Measurements from ENCODE around the gene S100A13.

S100A13 gene

GRCh38 chr1:153627715-153628626, 666 bp upstream of the S100A13 start, which contains the start of gene S100A1:
Gene S100A1, plus strand, starts transcription at chr1:153628434. Its CDS starts 2,088 bp downstream, at chr1:153630522.
- no peak for DNase-seq (ENCODE audit: low read depth in 1 of 2, low spot score in 1 of 2)

GRCh38 chr1:153626477-153626903, 815 bp downstream of the S100A13 start:
- no peak for DNase-seq (ENCODE audit: low read depth in 1 of 2, low spot score in 1 of 2)

- DNase-seq (ENCODE audit: low read depth in 1 of 2, low spot score in 1 of 2): no peak
Measured at GRCh38 chr1:153624965-153625611, 2.2 kb downstream of the S100A13 start.

GRCh38 chr1:153623101-153623500, 4.2 kb downstream of the S100A13 start:
- no peak for DNase-seq (ENCODE audit: low read depth in 1 of 2, low spot score in 1 of 2)

- DNase-seq (ENCODE audit: low read depth in 1 of 2, low spot score in 1 of 2): no peak
Measured at GRCh38 chr1:153619171-153619570, 8.1 kb downstream of the S100A13 start.

- no peak for DNase-seq (ENCODE audit: low read depth in 1 of 2, low spot score in 1 of 2)
Measured at GRCh38 chr1:153617663-153618062, 9.6 kb downstream of the S100A13 start.

GRCh38 chr1:153616917-153617311, 10.4 kb downstream of the S100A13 start:
- no peak for DNase-seq (ENCODE audit: low read depth in 1 of 2, low spot score in 1 of 2)

GRCh38 chr1:153616144-153616916, 11.0 kb downstream of the S100A13 start, which contains the start of gene S100A14:
Gene S100A14, minus strand, starts transcription at chr1:153616325. Its CDS starts 467 bp downstream, at chr1:153615858.
- DNase-seq (ENCODE audit: low read depth in 1 of 2, low spot score in 1 of 2): no peak

- no peak for DNase-seq (ENCODE audit: low read depth in 1 of 2, low spot score in 1 of 2)
Measured at GRCh38 chr1:153615406-153615805, 11.9 kb downstream of the S100A13 start.

GRCh38 chr1:153614906-153615305, 12.4 kb downstream of the S100A13 start:
- no peak for DNase-seq (ENCODE audit: low read depth in 1 of 2, low spot score in 1 of 2)

GRCh38 chr1:153614189-153614900, 13.0 kb downstream of the S100A13 start:
- no peak for DNase-seq (ENCODE audit: low read depth in 1 of 2, low spot score in 1 of 2)

- no peak for DNase-seq (ENCODE audit: low read depth in 1 of 2, low spot score in 1 of 2)
Measured at GRCh38 chr1:153613406-153613805, 13.9 kb downstream of the S100A13 start.

GRCh38 chr1:153612755-153613331, 14.5 kb downstream of the S100A13 start, which contains the start of gene S100A16:
Gene S100A16, minus strand, starts transcription at chr1:153613137. Its CDS starts 4,986 bp downstream, at chr1:153608151.
- DNase-seq (ENCODE audit: low read depth in 1 of 2, low spot score in 1 of 2): no peak

GRCh38 chr1:153612111-153612754, 15.1 kb downstream of the S100A13 start:
- DNase-seq (ENCODE audit: low read depth in 1 of 2, low spot score in 1 of 2): no peak

GRCh38 chr1:153611356-153611755, 15.9 kb downstream of the S100A13 start:
- DNase-seq (ENCODE audit: low read depth in 1 of 2, low spot score in 1 of 2): no peak

GRCh38 chr1:153610811-153611301, 16.4 kb downstream of the S100A13 start:
- no peak for DNase-seq (ENCODE audit: low read depth in 1 of 2, low spot score in 1 of 2)

GRCh38 chr1:153610334-153610733, 17.0 kb downstream of the S100A13 start:
- no peak for DNase-seq (ENCODE audit: low read depth in 1 of 2, low spot score in 1 of 2)

- DNase-seq (ENCODE audit: low read depth in 1 of 2, low spot score in 1 of 2): no peak
Measured at GRCh38 chr1:153609585-153609907, 17.8 kb downstream of the S100A13 start.

GRCh38 chr1:153608742-153609584, 18.3 kb downstream of the S100A13 start:
- DNase-seq (ENCODE audit: low read depth in 1 of 2, low spot score in 1 of 2): no peak
